Colonic mucosa (tissue), 4 donors: ENCODE data around the gene C19orf38. TPM values are rescaled to one million over a fixed set of nuclear protein-coding genes. Genes with fewer than 3 reads are reported as not detected.

Experiments used
- DNase-seq: peaks from one replicate; pipeline ENCODE4 v3.0.0-alpha.2; 2020
- H3K27ac ChIP-seq: fragments of 200-600 bp; one replicate; pipeline ENCODE4 v1.8.0; 2021
- H3K27me3 ChIP-seq: fragments of 200-600 bp; one replicate; pipeline ENCODE4 v1.8.0; 2021
- H3K36me3 ChIP-seq: fragments of 200-600 bp; one replicate; pipeline ENCODE4 v1.8.0; 2021
- H3K4me1 ChIP-seq: fragments of 200-600 bp; one replicate; pipeline ENCODE4 v1.8.0; 2021; ENCODE audit warnings: mild to moderate bottlenecking
- H3K4me3 ChIP-seq: fragments of 200-600 bp; one replicate; pipeline ENCODE4 v1.8.0; 2021
- H3K9ac ChIP-seq, 2 donors: one replicate each; pipeline ENCODE4 v1.7.0; 2013; ENCODE audit warnings: control low read depth in 2 of 2, low read depth in 2 of 2, low read length in 2 of 2
- H3K9me3 ChIP-seq: fragments of 200-600 bp; one replicate; pipeline ENCODE4 v1.8.0; 2021
- intact Hi-C: fragments of 100-400 bp; cut with DNase I; formaldehyde crosslinking; loops from one replicate; pipeline ENCODE4 v1.14.1; 2022
- total RNA-seq, 2 donors: library from RNA; stranded (reverse); fragmentation: NEBNext Ultra II Directional in 1 of 2; extraction: Animal tissue kit (Norgen Biotek cat#: 25700) in 1 of 2; gene quantifications; one replicate each; pipeline ENCODE4 v1.2.1, GENCODE V29; 2021
- TF ChIP-seq, protein P1 (sequence below): fragments of 200-600 bp; IDR thresholded peaks from one replicate; pipeline ENCODE4 v1.8.0; 2022; ENCODE audit warnings: antibody characterized with exemption, mild to moderate bottlenecking
- donor health status: healthy.
- donor health status: DM: no; HTN: no; CAD: no.
- donor health status: DM: no; HTN: no; CAD: no.

C19orf38 gene
- total RNA-seq, 2 donors from 2014 or later = 0.77 to 1.5 TPM

DNA sequence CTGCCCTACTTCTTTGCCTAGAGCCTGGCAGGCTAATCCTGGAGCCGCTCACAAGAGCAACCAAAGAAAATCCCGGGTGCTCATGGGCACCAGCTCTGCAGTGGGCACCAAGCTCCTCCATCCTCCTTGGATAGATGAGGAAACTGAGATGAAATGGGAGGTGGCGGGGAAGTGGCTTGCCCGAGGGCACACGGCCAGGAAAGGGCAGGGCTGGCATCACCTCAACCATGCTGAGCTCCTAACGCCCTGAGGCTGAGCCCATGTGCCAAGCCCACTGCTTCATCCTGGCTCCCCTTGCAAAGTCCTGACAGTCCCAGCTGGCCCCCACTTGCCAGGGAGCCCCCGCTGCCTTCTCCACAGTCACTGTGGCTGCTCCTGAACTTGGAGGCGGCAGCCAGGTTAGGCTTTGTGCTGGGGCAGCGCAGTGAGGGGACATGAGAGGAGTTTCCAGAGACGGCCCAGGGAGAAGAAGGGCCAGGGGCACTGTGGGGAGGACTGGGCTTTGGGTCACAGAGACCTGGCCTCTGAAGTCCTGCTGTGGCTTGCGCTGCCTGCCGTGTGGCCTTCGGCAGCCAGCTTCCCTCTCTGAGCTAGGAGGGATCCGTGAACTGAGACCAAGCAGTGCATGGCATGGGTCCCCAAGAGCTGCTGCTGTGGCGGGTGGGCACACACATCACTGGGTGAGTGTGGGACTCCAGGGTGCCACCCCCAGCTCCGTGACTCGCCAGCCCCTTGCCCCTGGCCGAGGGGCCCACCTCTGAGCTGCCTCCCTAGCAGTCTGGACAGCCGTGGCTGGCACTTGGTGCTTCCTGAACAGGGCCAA is 29.7 kb upstream of the C19orf38 start:
- H3K27me3 ChIP-seq = no peaks in the 10 kb centered on the region
- H3K9me3 ChIP-seq = no peaks in the 10 kb centered on the region
- no peak for DNase-seq
- TF ChIP-seq, protein P1, sequence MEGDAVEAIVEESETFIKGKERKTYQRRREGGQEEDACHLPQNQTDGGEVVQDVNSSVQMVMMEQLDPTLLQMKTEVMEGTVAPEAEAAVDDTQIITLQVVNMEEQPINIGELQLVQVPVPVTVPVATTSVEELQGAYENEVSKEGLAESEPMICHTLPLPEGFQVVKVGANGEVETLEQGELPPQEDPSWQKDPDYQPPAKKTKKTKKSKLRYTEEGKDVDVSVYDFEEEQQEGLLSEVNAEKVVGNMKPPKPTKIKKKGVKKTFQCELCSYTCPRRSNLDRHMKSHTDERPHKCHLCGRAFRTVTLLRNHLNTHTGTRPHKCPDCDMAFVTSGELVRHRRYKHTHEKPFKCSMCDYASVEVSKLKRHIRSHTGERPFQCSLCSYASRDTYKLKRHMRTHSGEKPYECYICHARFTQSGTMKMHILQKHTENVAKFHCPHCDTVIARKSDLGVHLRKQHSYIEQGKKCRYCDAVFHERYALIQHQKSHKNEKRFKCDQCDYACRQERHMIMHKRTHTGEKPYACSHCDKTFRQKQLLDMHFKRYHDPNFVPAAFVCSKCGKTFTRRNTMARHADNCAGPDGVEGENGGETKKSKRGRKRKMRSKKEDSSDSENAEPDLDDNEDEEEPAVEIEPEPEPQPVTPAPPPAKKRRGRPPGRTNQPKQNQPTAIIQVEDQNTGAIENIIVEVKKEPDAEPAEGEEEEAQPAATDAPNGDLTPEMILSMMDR = no peak
- H3K4me1 ChIP-seq = no peaks in the 10 kb centered on the region
- peak overlapping the region; percentile 24 to 34 for H3K9ac ChIP-seq
- no peak overlapping the region for H3K4me3 ChIP-seq
- intact Hi-C loops = no loop called here
- H3K36me3 ChIP-seq = peaks cover 15% of the 10 kb centered on the region
- H3K27ac ChIP-seq = peak overlapping the region; percentile 65

DNA sequence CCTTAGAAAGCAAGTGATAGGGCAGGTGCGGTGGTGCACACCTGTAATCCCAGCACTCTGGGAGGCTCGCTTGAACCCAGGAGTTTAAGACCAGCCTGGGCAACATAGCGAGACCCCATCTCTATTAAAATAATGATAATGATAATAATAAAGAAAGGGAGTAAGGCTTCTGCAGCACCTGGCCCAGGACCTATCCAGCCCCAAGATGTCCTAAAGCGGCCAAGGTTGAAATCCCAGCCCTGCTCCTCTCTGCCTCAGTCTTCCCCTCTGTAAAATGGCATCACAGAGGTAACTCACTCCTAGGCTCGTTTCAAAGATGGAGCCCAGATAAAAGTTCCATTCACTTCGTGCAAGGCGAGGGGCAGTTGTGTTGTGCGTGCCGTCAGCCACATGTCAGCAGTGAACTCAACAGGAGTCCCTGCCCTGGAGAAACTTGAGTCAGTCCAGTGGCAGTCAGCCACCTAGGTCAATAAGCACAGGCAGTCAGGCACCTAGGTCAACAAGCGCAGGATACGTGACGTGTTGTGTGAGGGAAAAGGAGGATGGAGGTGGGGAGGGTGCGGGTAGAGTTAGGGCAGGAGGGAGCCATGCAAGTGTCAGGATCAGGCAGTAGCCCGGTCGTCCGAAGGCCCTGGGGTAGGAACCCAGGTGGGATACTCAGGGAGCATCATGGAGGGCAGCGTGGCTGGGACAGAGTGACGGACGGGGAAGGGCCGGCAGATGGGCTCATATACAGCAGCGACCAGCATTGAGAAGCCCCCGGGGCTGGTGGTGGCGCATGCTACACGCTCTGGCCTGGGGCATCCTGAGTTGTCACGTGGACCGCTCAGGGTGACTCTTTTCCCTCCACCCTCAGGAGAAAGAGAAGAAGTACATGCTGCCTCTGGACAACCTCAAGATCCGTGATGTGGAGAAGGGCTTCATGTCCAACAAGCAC is 28.8 kb upstream of the C19orf38 start:
- no peak overlapping the region for H3K27ac ChIP-seq
- no peaks in the 10 kb centered on the region for H3K4me1 ChIP-seq
- intact Hi-C loops = no loop called here
- H3K4me3 ChIP-seq = no peak overlapping the region
- H3K27me3 ChIP-seq = no peaks in the 10 kb centered on the region
- no peak for DNase-seq
- H3K36me3 ChIP-seq = peaks cover 24% of the 10 kb centered on the region
- H3K9ac ChIP-seq = no peak overlapping the region
- no peaks in the 10 kb centered on the region for H3K9me3 ChIP-seq
- TF ChIP-seq, protein P1 = no peak

DNA sequence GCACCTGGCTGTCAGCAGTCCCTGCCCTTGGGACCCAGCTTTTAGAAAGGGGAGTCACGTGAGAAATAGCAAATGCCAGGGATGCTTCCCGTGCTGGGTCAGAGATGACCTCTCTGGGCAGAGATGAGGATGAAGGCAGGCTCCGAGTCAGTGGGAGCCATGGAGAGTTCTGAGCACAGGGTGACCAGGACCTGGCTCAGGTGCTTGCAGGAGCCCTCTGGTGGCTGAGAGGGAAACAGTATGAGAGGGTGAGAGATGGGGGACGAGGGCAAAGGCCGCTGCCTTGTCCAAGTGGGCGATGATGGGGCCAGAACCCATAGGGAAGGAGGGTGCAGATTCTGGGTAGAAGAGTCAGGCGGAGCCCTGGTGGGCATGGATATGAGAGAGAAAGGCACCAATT is 28.0 kb upstream of the C19orf38 start:
- intact Hi-C loops = no loop called here
- no peak for DNase-seq

DNA sequence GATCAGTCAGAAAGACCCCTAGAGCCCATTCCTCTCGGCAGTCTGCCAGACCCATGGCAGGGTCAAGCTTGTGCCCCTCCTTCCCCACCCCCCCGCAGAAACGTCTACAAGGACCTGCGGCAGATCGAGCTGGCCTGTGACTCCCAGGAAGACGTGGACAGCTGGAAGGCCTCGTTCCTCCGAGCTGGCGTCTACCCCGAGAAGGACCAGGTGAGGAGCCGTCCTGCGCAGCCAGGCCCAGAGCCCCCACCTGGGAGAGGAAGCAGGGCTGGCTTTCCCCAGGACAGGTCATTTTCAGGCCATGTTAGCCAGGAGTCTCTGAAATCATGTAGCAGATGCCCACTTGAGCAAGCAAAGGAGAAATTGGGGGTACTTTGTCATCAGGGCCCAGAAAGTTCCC is 24.5 kb upstream of the C19orf38 start:
- no peak overlapping the region for H3K27ac ChIP-seq
- TF ChIP-seq, protein P1 = no peak
- DNase-seq = no peak
- peaks cover 35% of the 10 kb centered on the region for H3K36me3 ChIP-seq
- no peaks in the 10 kb centered on the region for H3K4me1 ChIP-seq
- H3K9me3 ChIP-seq = no peaks in the 10 kb centered on the region
- no peaks in the 10 kb centered on the region for H3K27me3 ChIP-seq
- intact Hi-C loops = no loop called here
- no peak overlapping the region for H3K9ac ChIP-seq
- no peak overlapping the region for H3K4me3 ChIP-seq

More for the DNA sequence above, 28.0 kb upstream of the C19orf38 start:
- Histone ChIP-seq H3K36me3 (peaks cover 32% of the 10 kb centered on the region), H3K4me1 (no peaks in the 10 kb centered on the region), H3K27me3 (no peaks in the 10 kb centered on the region), H3K9ac (no peak overlapping the region), H3K9me3 (no peaks in the 10 kb centered on the region), H3K27ac (no peak overlapping the region), H3K4me3 (no peak overlapping the region)
- TF ChIP-seq, protein P1 = peak; percentile 12

DNA sequence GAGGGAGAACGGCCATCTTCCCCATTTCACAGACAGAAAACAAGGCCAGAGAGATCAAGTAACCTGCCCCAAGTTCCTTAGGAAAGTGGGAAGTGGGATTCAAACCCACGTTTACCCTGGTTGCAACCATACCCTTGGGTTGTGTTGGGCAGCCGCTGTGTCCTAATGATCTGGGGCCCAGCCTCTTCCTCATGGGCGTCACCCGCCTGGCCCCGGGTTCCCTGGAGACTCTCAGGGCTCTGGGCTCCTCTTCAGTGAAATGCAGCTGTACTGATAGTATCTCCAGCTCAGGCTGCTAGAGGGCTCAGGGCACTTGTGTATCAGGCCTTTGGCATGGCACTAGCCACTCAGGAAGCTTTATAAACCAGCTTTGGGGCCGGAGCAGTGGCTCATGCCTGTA is 22.0 kb upstream of the C19orf38 start:
- H3K9me3 ChIP-seq = no peaks in the 10 kb centered on the region
- no peak for DNase-seq
- H3K4me3 ChIP-seq = no peak overlapping the region
- intact Hi-C loops = no loop called here
- TF ChIP-seq, protein P1 = no peak
- H3K4me1 ChIP-seq = no peaks in the 10 kb centered on the region
- H3K27ac ChIP-seq = no peak overlapping the region
- no peaks in the 10 kb centered on the region for H3K27me3 ChIP-seq
- H3K9ac ChIP-seq = no peak overlapping the region
- H3K36me3 ChIP-seq = peaks cover 46% of the 10 kb centered on the region
